DMS79 (cell line): Measurements from ENCODE around the gene TUB.
A peak's percentile ranks its signal among the peaks of the same experiment; 100 is the strongest.

Experiments
- DNase-seq: peaks from one replicate; lab custom pipeline; 2025; lab: John Stamatoyannopoulos, UW

Gene TUB

DNA sequence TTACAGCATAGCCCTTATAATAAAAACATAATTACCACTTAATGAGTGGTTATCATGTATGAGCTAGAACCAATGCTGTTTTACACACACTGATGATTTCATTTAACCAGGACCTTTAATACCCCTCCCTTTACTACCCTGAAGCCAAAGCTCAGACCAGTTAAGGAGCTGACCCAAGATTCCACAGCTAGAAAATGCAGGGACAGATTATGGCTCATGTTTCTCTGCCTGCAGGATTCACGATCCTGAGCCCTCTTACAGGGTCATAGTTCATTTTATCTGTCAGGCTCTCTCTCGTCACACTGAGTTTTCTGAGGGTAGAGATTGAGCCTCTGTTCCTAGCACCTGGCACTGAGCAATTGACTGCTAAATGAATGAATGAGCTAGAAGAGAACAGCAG lies 27.4 kb downstream of the TUB start:
- DNase-seq = no peak

DNA sequence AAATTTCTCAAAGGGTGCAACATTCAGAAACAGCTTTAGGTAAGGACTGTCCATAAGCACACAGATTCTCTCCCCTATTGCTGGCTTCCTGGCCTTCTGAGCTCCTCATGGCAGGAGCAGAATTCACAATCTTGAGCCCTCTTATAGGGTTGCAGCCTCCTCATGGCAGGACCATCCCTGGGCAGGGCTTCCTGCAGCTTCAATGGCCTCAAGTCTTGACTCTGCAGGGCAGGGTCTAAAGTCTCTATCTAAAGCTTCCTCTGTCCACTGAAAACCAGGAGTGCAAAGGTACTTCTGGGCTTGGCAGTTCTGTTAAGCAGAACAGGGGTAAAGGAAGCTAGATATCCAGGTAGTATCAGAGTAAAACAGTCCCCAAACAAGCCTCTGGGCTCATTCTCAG lies 28.7 kb downstream of the TUB start:
- DNase-seq = no peak

DNA sequence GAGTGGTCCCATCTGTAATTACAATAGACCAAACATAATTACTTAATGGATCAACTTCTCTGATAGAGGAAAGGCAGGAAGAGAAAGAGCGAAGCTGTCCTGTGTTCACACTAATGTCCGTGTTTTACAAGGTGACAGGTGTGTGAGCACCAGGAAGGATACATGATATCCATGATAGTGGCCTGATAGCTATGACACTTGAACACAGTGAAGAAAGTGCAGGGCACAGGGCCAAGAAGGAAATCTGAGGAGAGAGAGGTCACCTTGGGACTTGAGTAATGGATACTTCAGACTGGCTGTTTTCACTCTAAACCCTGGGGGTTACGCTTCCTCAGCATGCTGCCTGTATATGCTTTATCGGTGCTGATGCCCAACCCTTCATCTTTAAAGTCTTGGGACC lies 29.4 kb downstream of the TUB start:
- DNase-seq = peak; percentile 64

DNA sequence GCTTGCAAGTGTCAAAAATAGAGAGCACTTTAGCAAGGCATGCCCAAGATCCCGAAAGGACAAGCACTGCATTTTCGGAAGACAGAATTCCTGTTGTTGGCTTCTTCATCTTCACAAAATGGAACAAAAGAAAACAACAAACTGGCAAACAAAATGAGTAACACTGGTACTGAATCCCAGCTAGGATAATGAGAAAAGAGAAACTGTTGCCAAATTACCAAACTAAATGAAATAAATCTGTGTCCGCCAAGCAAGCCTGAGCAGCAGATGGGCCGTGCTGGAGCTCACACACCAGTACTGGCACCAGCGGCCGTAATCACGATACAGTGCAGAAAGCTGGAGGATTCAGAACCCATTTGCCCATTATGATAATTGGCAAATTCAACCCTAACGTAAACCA lies 30.6 kb downstream of the TUB start:
- DNase-seq = no peak

DNA sequence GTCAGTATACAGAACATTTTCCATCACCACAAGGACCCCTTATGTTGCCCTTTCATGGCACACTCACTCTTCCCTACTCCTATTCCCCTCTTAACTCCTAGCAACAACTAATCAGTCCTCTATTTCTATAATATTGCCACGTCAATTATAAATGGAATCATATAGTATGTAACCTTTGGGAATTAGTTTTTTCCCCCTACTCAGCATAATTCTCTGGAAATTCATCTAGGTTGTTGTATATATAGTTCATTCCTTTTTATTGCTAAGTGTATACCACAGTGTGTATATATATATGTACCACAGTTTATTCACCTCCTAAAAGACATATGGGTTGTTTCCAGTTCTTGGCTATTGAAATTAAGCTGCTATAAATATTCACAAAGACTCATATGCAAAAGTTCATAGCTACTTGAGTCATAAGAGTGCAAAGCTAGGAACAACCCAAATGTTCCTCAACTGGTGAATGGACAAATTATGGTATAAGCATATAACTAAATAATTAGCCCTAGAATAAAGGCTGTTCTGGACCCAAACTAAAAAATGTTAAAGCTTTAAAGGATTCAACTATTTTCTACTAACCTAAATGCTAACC lies 41.3 kb downstream of the TUB start:
- no peak for DNase-seq

DNA sequence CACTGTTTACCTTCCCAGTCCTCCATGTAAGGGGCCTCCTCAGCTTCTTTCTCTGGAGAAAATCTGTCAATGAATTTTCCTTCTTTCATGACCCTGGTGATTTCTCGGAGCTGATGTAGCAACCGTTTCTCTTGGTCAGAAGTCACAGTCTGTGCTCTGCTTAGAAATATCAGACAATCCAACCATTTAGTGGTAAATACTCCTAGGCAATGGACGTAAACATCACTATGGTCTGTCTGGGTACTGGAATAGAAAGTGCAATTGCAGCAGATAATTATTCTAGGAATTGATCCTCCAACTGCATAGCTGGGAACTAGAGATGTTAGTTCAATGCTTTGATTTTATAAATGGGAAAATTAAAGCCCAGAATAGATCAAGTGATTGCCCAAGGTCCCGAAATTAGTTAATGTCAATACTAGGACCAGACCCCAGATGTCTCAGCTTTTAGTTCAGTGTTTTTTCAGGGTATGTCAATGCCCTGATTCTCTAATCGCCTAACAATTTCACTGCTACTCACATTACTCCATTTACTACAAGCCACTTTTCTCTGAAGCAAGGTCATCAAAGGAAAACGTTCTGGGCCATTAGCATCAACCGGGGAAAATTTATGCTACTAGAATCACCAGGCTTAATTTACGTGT lies 45.8 kb downstream of the TUB start:
- no peak for DNase-seq

DNA sequence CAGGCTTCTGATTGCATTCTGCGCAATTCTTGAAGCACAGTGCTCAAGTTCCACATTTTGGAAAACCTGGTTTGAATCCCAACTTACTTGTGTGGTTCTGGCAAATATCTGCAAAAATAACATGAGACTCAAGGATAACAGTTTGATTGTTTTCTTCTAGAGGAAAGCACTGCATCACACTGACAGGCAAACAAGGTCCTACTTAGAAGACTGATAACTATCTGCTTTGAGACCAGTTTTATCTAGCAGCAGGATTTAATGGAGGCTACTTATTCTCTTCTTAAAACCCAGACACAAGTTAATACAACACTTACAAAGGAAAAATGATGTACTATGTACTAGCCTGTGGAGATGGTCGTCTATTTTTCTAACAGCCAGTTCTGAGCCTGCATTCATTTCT lies 46.4 kb downstream of the TUB start:
- DNase-seq = no peak

DNA sequence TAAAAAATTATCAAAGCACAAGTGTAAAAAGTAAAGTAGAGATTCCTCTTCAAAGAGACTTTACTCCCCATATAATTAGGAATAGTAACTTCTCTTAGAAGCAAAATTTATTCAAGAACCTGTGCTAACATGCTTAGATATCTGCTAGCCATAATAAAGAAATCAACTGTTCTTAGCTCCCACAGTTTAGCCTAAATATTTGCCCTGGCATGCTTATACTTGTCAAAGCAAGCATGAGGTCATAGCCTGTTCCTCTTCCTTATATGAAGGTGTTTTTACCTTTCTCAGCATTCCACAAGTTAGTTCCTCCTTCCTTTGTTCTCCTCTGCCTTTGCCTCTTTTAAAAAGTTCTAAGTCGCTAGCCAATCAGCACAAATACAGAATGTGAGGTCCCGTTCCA lies 57.5 kb downstream of the TUB start:
- no peak for DNase-seq

DNA sequence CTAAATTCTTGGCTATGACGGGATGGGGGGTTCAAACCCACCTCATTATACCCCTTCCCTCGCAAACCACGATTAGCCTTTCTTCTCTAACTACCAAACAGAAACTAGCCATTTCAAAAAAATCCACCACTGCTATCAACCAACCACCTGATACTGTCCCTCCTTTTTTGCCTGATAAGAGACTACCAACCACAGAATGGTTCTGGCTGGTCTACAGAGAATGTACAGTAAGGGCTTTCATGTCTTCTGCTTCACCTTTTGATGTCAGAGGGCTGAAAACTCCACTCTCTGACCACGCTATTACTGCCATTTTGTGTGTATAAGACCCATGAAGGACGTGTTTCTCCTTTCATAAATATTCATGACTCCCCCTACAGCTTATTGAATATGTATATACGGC lies 68.7 kb downstream of the TUB start:
- no peak for DNase-seq
